HG03342 (cell line): ENCODE data around the gene SGPP1.
"Not testable (repeated sequence)": the region's sequence is repeated elsewhere in the genome, so short reads cannot be mapped to it uniquely, and the experiment has no call there.

Source experiments
- ATAC-seq: cut with Tn5 transposase; IDR thresholded peaks from one replicate; pipeline ENCODE4 v1.9.1; 2021; ENCODE audit warnings: mild to moderate bottlenecking, moderate library complexity; ENCODE audit not compliant: unreplicated experiment

SGPP1 gene

GRCh38 chr14:63727231-63727735 is 582 bp downstream of the SGPP1 start:
- peak; percentile 30 for ATAC-seq

- ATAC-seq: no peak
Observed at GRCh38 chr14:63726499-63726898, 1.4 kb downstream of the SGPP1 start.

GRCh38 chr14:63725786-63726460 is 1.9 kb downstream of the SGPP1 start:
- ATAC-seq: no peak

GRCh38 chr14:63717702-63718101 is 10.2 kb downstream of the SGPP1 start:
- no peak for ATAC-seq

GRCh38 chr14:63715360-63715759 is 12.5 kb downstream of the SGPP1 start:
- ATAC-seq: no peak

GRCh38 chr14:63713764-63714163 is 14.1 kb downstream of the SGPP1 start:
- no peak for ATAC-seq

GRCh38 chr14:63713058-63713457 is 14.8 kb downstream of the SGPP1 start:
- ATAC-seq: no peak

- ATAC-seq: no peak
Observed at GRCh38 chr14:63712123-63712522, 15.7 kb downstream of the SGPP1 start.

- no peak for ATAC-seq
Observed at GRCh38 chr14:63710497-63710896, 17.4 kb downstream of the SGPP1 start.

- ATAC-seq: no peak
Observed at GRCh38 chr14:63709589-63709988, 18.3 kb downstream of the SGPP1 start.

- no peak for ATAC-seq
Observed at GRCh38 chr14:63707216-63707615, 20.6 kb downstream of the SGPP1 start.

- ATAC-seq: peak; percentile 71
Observed at GRCh38 chr14:63705561-63706070, 22.2 kb downstream of the SGPP1 start.

- ATAC-seq: not testable (repeated sequence)
Observed at GRCh38 chr14:63702530-63702929, 25.3 kb downstream of the SGPP1 start.

GRCh38 chr14:63701606-63702299 is 26.1 kb downstream of the SGPP1 start:
- no peak for ATAC-seq

- no peak for ATAC-seq
Observed at GRCh38 chr14:63692310-63693020, 35.4 kb downstream of the SGPP1 start.

- ATAC-seq: no peak
Observed at GRCh38 chr14:63689132-63689531, 38.7 kb downstream of the SGPP1 start.

- no peak for ATAC-seq
Observed at GRCh38 chr14:63686926-63687325, 40.9 kb downstream of the SGPP1 start.

- no peak for ATAC-seq
Observed at GRCh38 chr14:63685401-63685800, 42.5 kb downstream of the SGPP1 start.

GRCh38 chr14:63682727-63683593 is 44.9 kb downstream of the SGPP1 start:
- ATAC-seq: no peak

- no peak for ATAC-seq
Observed at GRCh38 chr14:63678536-63678935, 49.3 kb downstream of the SGPP1 start.
